Ovary (tissue), 3 donors: ENCODE data around the gene NGRN.

Experiments
- POLR2A ChIP-seq: fragments of 450-650 bp; IDR thresholded peaks from one replicate; pipeline ENCODE4 v1.6.1; 2017; ENCODE audit warnings: antibody characterized with exemption, mild to moderate bottlenecking, moderate library complexity
- TF ChIP-seq, protein P1 (sequence below), 3 donors: fragments of 450-650 bp in 2 of 3; fragments of 200-600 bp in 1 of 3; IDR thresholded peaks; one replicate each; pipeline versions ENCODE4 v1.5.1 to v1.8.0; 2016 to 2022; ENCODE audit warnings: antibody characterized with exemption in 3 of 3, mild to moderate bottlenecking in 1 of 3
- donor health status: DM: no; HTN: no; CAD: no.

- TF ChIP-seq POLR2A = no peak
- TF ChIP-seq, protein P1, sequence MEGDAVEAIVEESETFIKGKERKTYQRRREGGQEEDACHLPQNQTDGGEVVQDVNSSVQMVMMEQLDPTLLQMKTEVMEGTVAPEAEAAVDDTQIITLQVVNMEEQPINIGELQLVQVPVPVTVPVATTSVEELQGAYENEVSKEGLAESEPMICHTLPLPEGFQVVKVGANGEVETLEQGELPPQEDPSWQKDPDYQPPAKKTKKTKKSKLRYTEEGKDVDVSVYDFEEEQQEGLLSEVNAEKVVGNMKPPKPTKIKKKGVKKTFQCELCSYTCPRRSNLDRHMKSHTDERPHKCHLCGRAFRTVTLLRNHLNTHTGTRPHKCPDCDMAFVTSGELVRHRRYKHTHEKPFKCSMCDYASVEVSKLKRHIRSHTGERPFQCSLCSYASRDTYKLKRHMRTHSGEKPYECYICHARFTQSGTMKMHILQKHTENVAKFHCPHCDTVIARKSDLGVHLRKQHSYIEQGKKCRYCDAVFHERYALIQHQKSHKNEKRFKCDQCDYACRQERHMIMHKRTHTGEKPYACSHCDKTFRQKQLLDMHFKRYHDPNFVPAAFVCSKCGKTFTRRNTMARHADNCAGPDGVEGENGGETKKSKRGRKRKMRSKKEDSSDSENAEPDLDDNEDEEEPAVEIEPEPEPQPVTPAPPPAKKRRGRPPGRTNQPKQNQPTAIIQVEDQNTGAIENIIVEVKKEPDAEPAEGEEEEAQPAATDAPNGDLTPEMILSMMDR (IDR thresholded peaks at IDR 0.05) = no peak
Observed at GRCh38 chr15:90231028-90232017, 34.1 kb upstream of the NGRN start.
